K562 (cell line): ENCODE results near the gene FNDC4. TPM values are rescaled to one million over a fixed set of nuclear protein-coding genes. Genes with fewer than 3 reads are reported as not detected.

Source experiments
- ATAC-seq: fragments of 200-7000 bp; cut with Tn5 transposase; 3 replicates; pipeline ENCODE4 v1.9.1; 2020; ENCODE audit warnings: moderate library complexity
- BruUV-seq: library from RNA; stranded (reverse); fragments of 400-500 nt; replicated peaks from 2 replicates; lab custom pipeline; 2021; lab: Mats Ljungman, UMichigan
- CTCF ChIA-PET: fragments of 300-600 bp; formaldehyde crosslinking; extraction: SDS; loops from one replicate; lab custom pipeline; 2021; ENCODE audit warnings: low intra/inter-chr PET ratio; lab: Yijun Ruan, JAX
- POLR2A ChIA-PET: fragments of 300-600, 350-650 bp; sonication (Branson Sonifier 250); formaldehyde crosslinking; extraction: SDS; loops from one replicate; lab custom pipeline; 2021; ENCODE audit warnings: antibody characterized with exemption, inconsistent platforms; lab: Yijun Ruan, JAX
- DNase-seq, 4 experiments: peaks; one replicate each; pipeline versions ENCODE4 v3.0.0 to v3.0.0-alpha.2; 2011 to 2018; ENCODE audit warnings: low spot score in 3 of 4, mixed read lengths in 3 of 4; ENCODE audit errors: extremely low read depth in 1 of 4
- FAIRE-seq: peaks from 2 replicates; lab custom pipeline; 2011; peaks lifted over from hg19 to GRCh38; lab: Jason Lieb, UNC
- H2AFZ ChIP-seq: 2 replicates; pipeline ENCODE4 v1.6.0; 2011; ENCODE audit warnings: low read depth, low read length, control low read depth, inconsistent platforms
- H3K27ac ChIP-seq: fragments of 200-600 bp; 3 replicates; pipeline ENCODE4 v1.8.0; 2011; ENCODE audit warnings: low read depth, mild to moderate bottlenecking, control low read depth, inconsistent platforms, low read length, moderate library complexity, mixed read lengths; ENCODE audit errors: extremely low read depth
- H3K27me3 ChIP-seq, 2 experiments: fragments of 300-600 bp in 1 of 2; 2 replicates in 1 of 2; 3 replicates in 1 of 2; pipeline versions ENCODE4 v1.6.0 to v1.8.0; 2011; ENCODE audit warnings: inconsistent platforms in 2 of 2, low read length in 2 of 2, mild to moderate bottlenecking in 1 of 2, mixed read lengths in 1 of 2, moderate library complexity in 1 of 2; ENCODE audit not compliant: control insufficient read depth in 2 of 2, insufficient read depth in 2 of 2
- H3K36me3 ChIP-seq: fragments of 300-600 bp; 3 replicates; pipeline ENCODE4 v1.8.0; 2011; ENCODE audit warnings: mild to moderate bottlenecking, low read length, inconsistent platforms; ENCODE audit not compliant: control insufficient read depth, insufficient read depth
- H3K4me1 ChIP-seq, 2 experiments: fragments of 200-600 bp in 1 of 2; replicated peaks in 1 of 2; 2 replicates in 1 of 2; 3 replicates in 1 of 2; pipeline versions ENCODE4 v1.5.1 to v1.8.0; 2011; ENCODE audit warnings: inconsistent platforms in 2 of 2, low read length in 2 of 2, mild to moderate bottlenecking in 1 of 2, mixed read lengths in 1 of 2, moderate library complexity in 1 of 2; ENCODE audit not compliant: control insufficient read depth in 2 of 2, insufficient read depth in 2 of 2
- H3K4me2 ChIP-seq: 2 replicates; pipeline ENCODE4 v1.6.1; 2011; ENCODE audit warnings: low read length, control low read depth, inconsistent platforms, mixed read lengths; ENCODE audit not compliant: insufficient read depth
- H3K4me3 ChIP-seq: fragments of 200-600 bp; sonication (generic), shearing (Covaris generic); 2 replicates; pipeline ENCODE4 v1.5.1; 2016; ENCODE audit warnings: control low read depth, inconsistent platforms
- H3K79me2 ChIP-seq: fragments of 200-600 bp; 3 replicates; pipeline ENCODE4 v1.8.0; 2011; ENCODE audit warnings: low read length, inconsistent platforms; ENCODE audit not compliant: control insufficient read depth, insufficient read depth
- H3K9ac ChIP-seq, 2 experiments: 2 replicates each; pipeline versions ENCODE4 v1.6.0 to v1.6.1; 2011; ENCODE audit warnings: low read depth in 2 of 2, low read length in 2 of 2, control low read depth in 1 of 2, inconsistent platforms in 1 of 2, mild to moderate bottlenecking in 1 of 2, mixed read lengths in 1 of 2; ENCODE audit not compliant: insufficient read depth in 1 of 2
- H3K9me1 ChIP-seq: one replicate; pipeline ENCODE4 v1.6.0; 2011; ENCODE audit warnings: inconsistent platforms, mild to moderate bottlenecking, low read length, moderate library complexity; ENCODE audit not compliant: control insufficient read depth, insufficient read depth
- H3K9me3 ChIP-seq: replicated peaks from 2 replicates; pipeline ENCODE4 v1.5.1; 2011; ENCODE audit warnings: low read depth, low read length, inconsistent platforms; ENCODE audit not compliant: control insufficient read depth, insufficient read depth
- H4K20me1 ChIP-seq: replicated peaks from 2 replicates; pipeline ENCODE4 v1.6.1; 2011; ENCODE audit warnings: low read length, inconsistent platforms, mixed read lengths; ENCODE audit not compliant: control insufficient read depth, insufficient read depth
- ASH1L ChIP-seq: fragments of 450-650 bp; IDR thresholded peaks from 2 replicates; pipeline ENCODE4 v1.6.1; 2018; ENCODE audit warnings: borderline replicate concordance, mild to moderate bottlenecking, low read depth; ENCODE audit not compliant: partially characterized antibody
- CBX2 ChIP-seq: fragments of 200-600 bp; sonication (generic); IDR thresholded peaks from one replicate; pipeline ENCODE4 v1.6.1; 2012; ENCODE audit warnings: mild to moderate bottlenecking, low read length, inconsistent platforms; ENCODE audit not compliant: insufficient read depth, poor library complexity, severe bottlenecking
- DACH1 ChIP-seq: fragments of 450-650 bp; IDR thresholded peaks from 2 replicates; pipeline ENCODE4 v1.6.1; 2018; ENCODE audit not compliant: partially characterized antibody
- FOS ChIP-seq: IDR thresholded peaks from 3 replicates; pipeline ENCODE4 v1.6.1; 2011; ENCODE audit not compliant: insufficient read length; ENCODE audit errors: extremely low read depth
- HDAC1 ChIP-seq, 2 experiments: fragments of 450-650 bp; IDR thresholded peaks; 2 replicates each; pipeline ENCODE4 v1.6.1; 2016 to 2017; ENCODE audit warnings: inconsistent platforms in 1 of 2, mild to moderate bottlenecking in 1 of 2, moderate library complexity in 1 of 2
- HDAC8 ChIP-seq: fragments of 450-650 bp; IDR thresholded peaks from 2 replicates; pipeline ENCODE4 v1.6.1; 2016; ENCODE audit warnings: mild to moderate bottlenecking, missing genetic modification characterization, moderate library complexity, missing compliant biosample characterization
- HIVEP1 ChIP-seq: fragments of 250-450 bp; sonication (Bioruptor Pico); IDR thresholded peaks from 2 replicates; pipeline ENCODE4 v1.4.0; 2020; ENCODE audit warnings: mild to moderate bottlenecking
- HNRNPL ChIP-seq: fragments of 200-400 bp; formaldehyde crosslinking; IDR thresholded peaks from 2 replicates; pipeline ENCODE4 v1.6.1; 2017; ENCODE audit warnings: low read depth, mild to moderate bottlenecking, low read length
- KDM4B ChIP-seq, 2 experiments: fragments of 450-650 bp in 1 of 2; sonication (generic) in 1 of 2; IDR thresholded peaks; 2 replicates each; pipeline ENCODE4 v1.6.1; 2016 to 2017; ENCODE audit warnings: borderline replicate concordance in 2 of 2, antibody characterized with exemption in 1 of 2, low read depth in 1 of 2, mild to moderate bottlenecking in 1 of 2
- NCOR1 ChIP-seq: fragments of 450-650 bp; IDR thresholded peaks from 2 replicates; pipeline ENCODE4 v1.6.1; 2016; ENCODE audit warnings: mild to moderate bottlenecking, moderate library complexity
- NFXL1 ChIP-seq: fragments of 450-650 bp; formaldehyde crosslinking; IDR thresholded peaks from 2 replicates; pipeline ENCODE4 v1.4.0; 2021; ENCODE audit warnings: mild to moderate bottlenecking
- PTBP1 ChIP-seq: fragments of 200-400 bp; formaldehyde crosslinking; IDR thresholded peaks from 2 replicates; pipeline ENCODE4 v1.6.1; 2017; ENCODE audit warnings: low read depth, low read length
- RFX5 ChIP-seq: IDR thresholded peaks from 2 replicates; pipeline ENCODE4 v1.6.1; 2011; ENCODE audit warnings: low read depth, mild to moderate bottlenecking, improper control_type of control experiment, low read length
- ZC3H8 ChIP-seq: fragments of 450-650 bp; IDR thresholded peaks from 2 replicates; pipeline ENCODE4 v1.6.1; 2017
- ZFP30 ChIP-seq: fragments of 250-450 bp; sonication (Bioruptor Pico); IDR thresholded peaks from 2 replicates; pipeline ENCODE4 v1.8.0; 2022; ENCODE audit warnings: moderate library complexity, mild to moderate bottlenecking, inconsistent platforms, borderline replicate concordance
- ZNF184 ChIP-seq: sonication (generic); formaldehyde crosslinking; IDR thresholded peaks from 2 replicates; pipeline ENCODE4 v1.5.0; 2020; ENCODE audit warnings: missing genetic modification reagents
- ZNF764 ChIP-seq: fragments of 250-450 bp; sonication (Bioruptor Pico); IDR thresholded peaks from 2 replicates; pipeline ENCODE4 v1.4.0; 2020; ENCODE audit warnings: low read depth, mild to moderate bottlenecking, moderate library complexity
- WGBS: fragments of 100-300 bp; shearing (Covaris generic); methylation state at CpG from one replicate; pipeline ENCODE4 v1.1.6; 2016; ENCODE audit warnings: low coverage, mixed read lengths; ENCODE audit not compliant: insufficient coverage; ENCODE audit errors: missing lambda C conversion rate; 5-methylcytosine and 5-hydroxymethylcytosine counted together
- in situ Hi-C: fragments of 300-500 bp; cut with MboI; formaldehyde crosslinking; loops from 4 replicates; pipeline ENCODE4 v1.15.0; 2018; ENCODE audit warnings: inconsistent platforms, mixed read lengths
- intact Hi-C: fragments of 100-400 bp; cut with micrococcal nuclease; formaldehyde crosslinking; loops from 2 replicates; pipeline ENCODE4 v1.14.2; 2022
- polyA plus RNA-seq, 8 experiments: library from polyadenylated mRNA; depleted of rRNA in 4 of 8; stranded (reverse) in 5 of 8; unstranded in 3 of 8; fragments of >200 nt; fragmentation: Nextera tagmentation in 2 of 8; fragmentation: Illumina TruSeq in 1 of 8; extraction: Ambion mirVana in 2 of 8; extraction: Trizol in 1 of 8; gene quantifications; 2 replicates each; pipeline versions ENCODE4 v1.2.1 to v1.2.3, GENCODE V29; 2011 to 2014; ENCODE audit warnings: inconsistent platforms in 1 of 8, missing spikeins in 1 of 8
- total RNA-seq, 7 experiments: library from RNA; depleted of rRNA in 6 of 7; stranded (reverse); fragments of >200 nt in 6 of 7; fragmentation: Illumina TruSeq in 2 of 7; extraction: Trizol in 2 of 7; gene quantifications; 2 replicates each; pipeline versions ENCODE4 v1.2.1 to v1.2.3, GENCODE V29; 2011 to 2021; ENCODE audit warnings: low replicate concordance in 1 of 7
- TF ChIP-seq, protein P1 (sequence below): fragments of 450-650 bp; IDR thresholded peaks from 2 replicates; pipeline ENCODE4 v1.7.0; 2016; ENCODE audit warnings: borderline replicate concordance
- TF ChIP-seq, protein P2 (sequence below): fragments of 250-450 bp; sonication (Bioruptor Pico); IDR thresholded peaks from 2 replicates; pipeline ENCODE4 v1.8.0; 2021; ENCODE audit warnings: borderline replicate concordance, mild to moderate bottlenecking, moderate library complexity; ENCODE audit not compliant: poor library complexity, severe bottlenecking
- TF ChIP-seq, protein P3 (sequence below): fragments of 250-450 bp; sonication (Bioruptor Pico); IDR thresholded peaks from 2 replicates; pipeline ENCODE4 v1.8.0; 2022; ENCODE audit warnings: inconsistent platforms, mild to moderate bottlenecking, moderate library complexity, borderline replicate concordance

FNDC4 gene
- total and polyA plus RNA-seq, 9 of the 15 experiments (the other 6 are each of a cell fraction or from before 2014, with no cell fraction given) = 0.28 to 4.9 (median 2.3) TPM

DNA sequence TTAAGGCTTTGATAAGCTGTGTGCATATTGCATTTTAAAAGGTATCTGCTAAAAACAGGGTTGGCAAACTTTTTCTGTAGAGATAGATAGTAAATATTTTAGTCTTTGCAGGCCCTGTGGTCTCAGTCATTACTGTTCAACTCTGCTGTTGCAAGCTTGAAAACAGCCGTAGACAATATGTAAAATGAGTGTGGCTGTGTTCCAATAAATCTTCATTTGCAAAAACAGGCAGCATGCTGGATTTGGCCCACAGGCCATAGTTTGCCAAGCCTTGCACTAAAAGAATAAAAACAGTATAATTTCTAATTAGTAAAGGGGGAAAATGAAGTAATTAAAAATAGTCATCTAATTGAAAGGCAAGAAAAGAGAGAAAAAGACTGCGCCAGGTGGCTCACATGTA lies 37.0 kb upstream of the FNDC4 start:
- FAIRE-seq = no peak
- CTCF ChIA-PET = no interaction called here

More for the DNA sequence above, 37.0 kb upstream of the FNDC4 start:
- no peak overlapping the region for H3K27ac ChIP-seq
- H3K4me2 ChIP-seq = no peak overlapping the region
- H3K4me3 ChIP-seq = no peak overlapping the region
- H2AFZ ChIP-seq = no peak overlapping the region
- TF ChIP-seq ZNF184 (CRISPR knock-in tag) = no peak
- TF ChIP-seq ZNF764 (CRISPR knock-in tag) = no peak
- TF ChIP-seq DACH1 = no peak
- no peak for TF ChIP-seq NCOR1
- no peak for TF ChIP-seq RFX5
- no peak for TF ChIP-seq PTBP1
- no peak for TF ChIP-seq HDAC8 (tag)
- TF ChIP-seq ZC3H8 = no peak
- no peak for TF ChIP-seq ASH1L
- TF ChIP-seq CBX2 = no peak
- no peak for TF ChIP-seq HDAC1 (IDR thresholded peaks at IDR 0.05)
- TF ChIP-seq, protein P1, sequence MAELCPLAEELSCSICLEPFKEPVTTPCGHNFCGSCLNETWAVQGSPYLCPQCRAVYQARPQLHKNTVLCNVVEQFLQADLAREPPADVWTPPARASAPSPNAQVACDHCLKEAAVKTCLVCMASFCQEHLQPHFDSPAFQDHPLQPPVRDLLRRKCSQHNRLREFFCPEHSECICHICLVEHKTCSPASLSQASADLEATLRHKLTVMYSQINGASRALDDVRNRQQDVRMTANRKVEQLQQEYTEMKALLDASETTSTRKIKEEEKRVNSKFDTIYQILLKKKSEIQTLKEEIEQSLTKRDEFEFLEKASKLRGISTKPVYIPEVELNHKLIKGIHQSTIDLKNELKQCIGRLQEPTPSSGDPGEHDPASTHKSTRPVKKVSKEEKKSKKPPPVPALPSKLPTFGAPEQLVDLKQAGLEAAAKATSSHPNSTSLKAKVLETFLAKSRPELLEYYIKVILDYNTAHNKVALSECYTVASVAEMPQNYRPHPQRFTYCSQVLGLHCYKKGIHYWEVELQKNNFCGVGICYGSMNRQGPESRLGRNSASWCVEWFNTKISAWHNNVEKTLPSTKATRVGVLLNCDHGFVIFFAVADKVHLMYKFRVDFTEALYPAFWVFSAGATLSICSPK = no peak
- no peak for TF ChIP-seq NFXL1 (CRISPR knock-in tag)
- TF ChIP-seq KDM4B (IDR thresholded peaks at IDR 0.05; ENCODE audit: borderline replicate concordance in 2 of 2, low read depth in 1 of 2) = no peak
- TF ChIP-seq, protein P2, sequence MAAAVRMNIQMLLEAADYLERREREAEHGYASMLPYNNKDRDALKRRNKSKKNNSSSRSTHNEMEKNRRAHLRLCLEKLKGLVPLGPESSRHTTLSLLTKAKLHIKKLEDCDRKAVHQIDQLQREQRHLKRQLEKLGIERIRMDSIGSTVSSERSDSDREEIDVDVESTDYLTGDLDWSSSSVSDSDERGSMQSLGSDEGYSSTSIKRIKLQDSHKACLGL = no peak
- TF ChIP-seq FOS = no peak
- no peak for TF ChIP-seq ZFP30
- no peak for TF ChIP-seq HNRNPL
- no peak for TF ChIP-seq HIVEP1 (CRISPR knock-in tag)
- TF ChIP-seq, protein P3, sequence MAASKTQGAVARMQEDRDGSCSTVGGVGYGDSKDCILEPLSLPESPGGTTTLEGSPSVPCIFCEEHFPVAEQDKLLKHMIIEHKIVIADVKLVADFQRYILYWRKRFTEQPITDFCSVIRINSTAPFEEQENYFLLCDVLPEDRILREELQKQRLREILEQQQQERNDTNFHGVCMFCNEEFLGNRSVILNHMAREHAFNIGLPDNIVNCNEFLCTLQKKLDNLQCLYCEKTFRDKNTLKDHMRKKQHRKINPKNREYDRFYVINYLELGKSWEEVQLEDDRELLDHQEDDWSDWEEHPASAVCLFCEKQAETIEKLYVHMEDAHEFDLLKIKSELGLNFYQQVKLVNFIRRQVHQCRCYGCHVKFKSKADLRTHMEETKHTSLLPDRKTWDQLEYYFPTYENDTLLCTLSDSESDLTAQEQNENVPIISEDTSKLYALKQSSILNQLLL (CRISPR knock-in tag) = no peak
- BruUV-seq = no TSS peak
- no peaks in the 10 kb centered on the region for H3K27me3 ChIP-seq
- ATAC-seq = no peak
- WGBS = 91% methylated on average over 2 of the region's 2 CpGs
- H3K9me3 ChIP-seq = no peaks in the 10 kb centered on the region; the same call in 1 of the 2 replicates
- H3K36me3 ChIP-seq = no peaks in the 10 kb centered on the region
- H4K20me1 ChIP-seq = no peaks in the 10 kb centered on the region
- POLR2A ChIA-PET = interaction anchor here (0.7 kb wide), 1 partner anchor 278 kb away, joined by 4 read pairs; no protein-coding TSS in a partner anchor
- in situ Hi-C loops = no loop called here
- H3K9ac ChIP-seq = no peak overlapping the region; a peak in 1 of 4 replicates
- no peaks in the 10 kb centered on the region for H3K9me1 ChIP-seq
- intact Hi-C loops = no loop called here
- no peaks in the 10 kb centered on the region for H3K79me2 ChIP-seq
- peaks cover 5 to 6% of the 10 kb centered on the region in 2 experiments; a peak in 3 of 5 replicates for H3K4me1 ChIP-seq
- no peak for DNase-seq
